Measurements from ENCODE around the gene SAP25.
"Not testable (repeated sequence)": the region's sequence is repeated elsewhere in the genome, so short reads cannot be mapped to it uniquely, and the experiment has no call there.

The SAP25 gene

GRCh38 chr7:100538654-100539435 is 34.9 kb downstream of the SAP25 start, which contains the start of gene AGFG2:
AGFG2 (plus strand) TSS chr7:100539203; CDS start chr7:100539347, 144 bp downstream.
- peak; percentile 98 to 100 (median 100) for DNase-seq (ENCODE audit: low read depth in 3 of 3, low spot score in 1 of 3)

DNA sequence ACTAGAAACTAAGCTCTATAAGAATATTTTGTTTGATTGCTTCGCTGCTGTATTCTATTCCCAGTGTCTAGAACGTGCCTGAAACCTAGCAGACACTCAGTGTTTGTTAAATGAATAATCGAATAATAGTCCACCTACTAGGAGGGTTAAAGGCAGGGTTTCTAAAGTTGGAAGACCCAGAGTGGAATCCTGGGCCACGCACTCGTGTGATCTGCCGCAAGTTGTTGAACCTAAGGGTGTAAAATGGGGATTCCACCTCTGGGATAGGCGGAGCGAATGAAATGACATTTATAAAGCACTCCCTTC is 35.4 kb downstream of the SAP25 start:
- no peak for DNase-seq (ENCODE audit: low read depth in 3 of 3, low spot score in 1 of 3)

DNA sequence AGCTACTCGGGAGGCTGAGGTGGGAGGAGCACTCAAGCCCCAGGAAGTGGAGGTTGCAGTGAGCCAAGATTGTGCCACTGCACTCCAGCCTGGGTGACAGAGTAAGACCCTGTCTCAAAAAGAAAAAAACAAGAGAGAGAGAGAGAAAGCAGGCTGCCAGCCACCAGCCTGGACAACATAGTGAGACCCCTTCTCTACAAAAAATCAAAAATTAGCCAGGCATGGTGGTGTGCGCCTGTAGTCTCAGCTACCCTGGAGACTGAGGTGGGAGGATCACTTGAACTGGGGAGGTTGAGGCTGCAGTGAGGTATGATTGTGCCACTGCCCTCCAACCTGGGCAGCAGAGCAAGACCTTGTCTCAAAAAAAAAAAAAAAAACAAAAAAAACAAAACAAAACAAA is 37.0 kb downstream of the SAP25 start:
- not testable (repeated sequence) for DNase-seq (ENCODE audit: low read depth in 3 of 3, low spot score in 1 of 3)

- DNase-seq (ENCODE audit: low read depth in 3 of 3, low spot score in 1 of 3) = not testable (repeated sequence)
These were observed 37.7 kb downstream of the SAP25 start for GRCh38 chr7:100535982-100536381.

GRCh38 chr7:100532165-100533022 is 41.3 kb downstream of the SAP25 start:
- no peak for DNase-seq (ENCODE audit: low read depth in 3 of 3, low spot score in 1 of 3)

- DNase-seq (ENCODE audit: low read depth in 3 of 3, low spot score in 1 of 3) = not testable (repeated sequence)
These were observed 45.4 kb downstream of the SAP25 start for GRCh38 chr7:100528108-100528866.

GRCh38 chr7:100523192-100523591 is 50.5 kb downstream of the SAP25 start:
- not testable (repeated sequence) for DNase-seq (ENCODE audit: low read depth in 3 of 3, low spot score in 1 of 3)
